ENCODE results near the gene HSPA12B. TPM values are rescaled to one million over a fixed set of nuclear protein-coding genes. Genes with fewer than 3 reads are reported as not detected.

HSPA12B gene
- total RNA-seq, 1 experiment from 2014 or later, result 6.3 TPM

- Mint-ChIP-seq H3K9me3 (peaks cover 4% of the 10 kb centered on the region; the same call in 1 of the 2 replicates), H3K27me3 (ENCODE audit: low read depth) (peaks cover 15% of the 10 kb centered on the region), H3K4me3 (no peak overlapping the region), H3K27ac (no peak overlapping the region), H3K36me3 (no peaks in the 10 kb centered on the region), H3K4me1 (peaks cover 30% of the 10 kb centered on the region)
- POLR2A ChIA-PET, result no interaction called here
- ATAC-seq (peak; percentile 17), DNase-seq (ENCODE audit: low spot score) (no peak)
- TF ChIP-seq IRF1 (CRISPR knock-in tag; IDR thresholded peaks at IDR 0.05), result no peak
- TF ChIP-seq NFATC4 (CRISPR knock-in tag; IDR thresholded peaks at IDR 0.05), result no peak
- no peak for TF ChIP-seq MXD4 (CRISPR knock-in tag; IDR thresholded peaks at IDR 0.05; ENCODE audit: borderline replicate concordance)
- TF ChIP-seq JAZF1 (CRISPR knock-in tag; IDR thresholded peaks at IDR 0.05), result no peak
- no peak for TF ChIP-seq FOXP1 (CRISPR knock-in tag; IDR thresholded peaks at IDR 0.05; ENCODE audit: borderline replicate concordance)
- no peak for TF ChIP-seq SMAD4 (CRISPR knock-in tag; IDR thresholded peaks at IDR 0.05)
- no peak for TF ChIP-seq CREB1 (CRISPR knock-in tag; IDR thresholded peaks at IDR 0.05)
- TF ChIP-seq NR2C2 (CRISPR knock-in tag; IDR thresholded peaks at IDR 0.05), result no peak
- no peak for TF ChIP-seq NR1H2 (CRISPR knock-in tag; IDR thresholded peaks at IDR 0.05)
- no peak for TF ChIP-seq TEAD4 (CRISPR knock-in tag; IDR thresholded peaks at IDR 0.05)
- CTCF ChIA-PET, result interaction anchor here (1.0 to 2.8 kb wide), 16 partner anchors 9 to 99 kb away, joined by 3 to 30 read pairs (median 6); partner anchors contain the start of genes CENPB and HSPA12B
Observed at GRCh38 chr20:3686867-3687321, 45.6 kb upstream of the HSPA12B start.

DNA sequence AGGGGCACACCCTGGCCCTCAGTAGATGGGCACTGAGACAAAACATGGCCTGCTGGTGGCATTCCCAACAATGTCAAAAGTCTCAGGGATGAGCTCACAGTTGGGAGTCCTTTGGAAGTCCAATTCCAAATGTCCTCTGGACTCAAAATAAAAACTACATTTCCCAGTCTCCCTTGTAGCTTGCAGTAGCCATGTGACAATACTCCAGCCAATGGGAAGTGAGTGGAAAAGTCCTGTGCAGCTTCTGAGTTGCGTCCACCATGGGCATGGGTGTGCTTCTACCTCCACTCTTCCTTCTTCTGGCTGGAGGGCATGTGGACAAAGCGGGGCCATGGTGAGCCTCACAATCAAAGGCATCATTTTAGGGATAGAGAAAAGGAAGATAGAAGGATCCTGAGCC is 44.8 kb upstream of the HSPA12B start:
- ATAC-seq (peak; percentile 67), DNase-seq (ENCODE audit: low spot score) (no peak)
- Mint-ChIP-seq H3K4me1 (peaks cover 28% of the 10 kb centered on the region), H3K36me3 (no peaks in the 10 kb centered on the region), H3K27ac (no peak overlapping the region), H3K27me3 (ENCODE audit: low read depth) (peaks cover 11% of the 10 kb centered on the region), H3K4me3 (no peak overlapping the region), H3K9me3 (peaks cover 4% of the 10 kb centered on the region; the same call in 1 of the 2 replicates)
- TF ChIP-seq NFYB (CRISPR knock-in tag; conservative IDR thresholded peaks at IDR 0.05; ENCODE audit: low read depth), result peak; percentile 98
- TF ChIP-seq, protein P1, sequence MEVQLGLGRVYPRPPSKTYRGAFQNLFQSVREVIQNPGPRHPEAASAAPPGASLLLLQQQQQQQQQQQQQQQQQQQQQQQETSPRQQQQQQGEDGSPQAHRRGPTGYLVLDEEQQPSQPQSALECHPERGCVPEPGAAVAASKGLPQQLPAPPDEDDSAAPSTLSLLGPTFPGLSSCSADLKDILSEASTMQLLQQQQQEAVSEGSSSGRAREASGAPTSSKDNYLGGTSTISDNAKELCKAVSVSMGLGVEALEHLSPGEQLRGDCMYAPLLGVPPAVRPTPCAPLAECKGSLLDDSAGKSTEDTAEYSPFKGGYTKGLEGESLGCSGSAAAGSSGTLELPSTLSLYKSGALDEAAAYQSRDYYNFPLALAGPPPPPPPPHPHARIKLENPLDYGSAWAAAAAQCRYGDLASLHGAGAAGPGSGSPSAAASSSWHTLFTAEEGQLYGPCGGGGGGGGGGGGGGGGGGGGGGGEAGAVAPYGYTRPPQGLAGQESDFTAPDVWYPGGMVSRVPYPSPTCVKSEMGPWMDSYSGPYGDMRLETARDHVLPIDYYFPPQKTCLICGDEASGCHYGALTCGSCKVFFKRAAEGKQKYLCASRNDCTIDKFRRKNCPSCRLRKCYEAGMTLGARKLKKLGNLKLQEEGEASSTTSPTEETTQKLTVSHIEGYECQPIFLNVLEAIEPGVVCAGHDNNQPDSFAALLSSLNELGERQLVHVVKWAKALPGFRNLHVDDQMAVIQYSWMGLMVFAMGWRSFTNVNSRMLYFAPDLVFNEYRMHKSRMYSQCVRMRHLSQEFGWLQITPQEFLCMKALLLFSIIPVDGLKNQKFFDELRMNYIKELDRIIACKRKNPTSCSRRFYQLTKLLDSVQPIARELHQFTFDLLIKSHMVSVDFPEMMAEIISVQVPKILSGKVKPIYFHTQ (CRISPR knock-in tag; IDR thresholded peaks at IDR 0.05), result no peak
- TF ChIP-seq HMGA2 (CRISPR knock-in tag; IDR thresholded peaks at IDR 0.05), result no peak
- TF ChIP-seq ZNF396 (CRISPR knock-in tag; IDR thresholded peaks at IDR 0.05; ENCODE audit: borderline replicate concordance), result no peak
- TF ChIP-seq, protein P2, sequence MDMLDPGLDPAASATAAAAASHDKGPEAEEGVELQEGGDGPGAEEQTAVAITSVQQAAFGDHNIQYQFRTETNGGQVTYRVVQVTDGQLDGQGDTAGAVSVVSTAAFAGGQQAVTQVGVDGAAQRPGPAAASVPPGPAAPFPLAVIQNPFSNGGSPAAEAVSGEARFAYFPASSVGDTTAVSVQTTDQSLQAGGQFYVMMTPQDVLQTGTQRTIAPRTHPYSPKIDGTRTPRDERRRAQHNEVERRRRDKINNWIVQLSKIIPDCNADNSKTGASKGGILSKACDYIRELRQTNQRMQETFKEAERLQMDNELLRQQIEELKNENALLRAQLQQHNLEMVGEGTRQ (CRISPR knock-in tag; IDR thresholded peaks at IDR 0.05), result peak; percentile 94
- no peak for TF ChIP-seq FOXJ3 (CRISPR knock-in tag; IDR thresholded peaks at IDR 0.05; ENCODE audit: borderline replicate concordance)
- no peak for TF ChIP-seq OVOL2 (CRISPR knock-in tag; IDR thresholded peaks at IDR 0.05; ENCODE audit: borderline replicate concordance)
- TF ChIP-seq MXD4 (CRISPR knock-in tag; IDR thresholded peaks at IDR 0.05; ENCODE audit: borderline replicate concordance), result no peak
- TF ChIP-seq, protein P3, sequence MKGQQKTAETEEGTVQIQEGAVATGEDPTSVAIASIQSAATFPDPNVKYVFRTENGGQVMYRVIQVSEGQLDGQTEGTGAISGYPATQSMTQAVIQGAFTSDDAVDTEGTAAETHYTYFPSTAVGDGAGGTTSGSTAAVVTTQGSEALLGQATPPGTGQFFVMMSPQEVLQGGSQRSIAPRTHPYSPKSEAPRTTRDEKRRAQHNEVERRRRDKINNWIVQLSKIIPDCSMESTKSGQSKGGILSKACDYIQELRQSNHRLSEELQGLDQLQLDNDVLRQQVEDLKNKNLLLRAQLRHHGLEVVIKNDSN (CRISPR knock-in tag; IDR thresholded peaks at IDR 0.05), result peak; percentile 93
- CTCF ChIA-PET, result interaction anchor here (0.9 to 2.8 kb wide), 19 partner anchors 9 to 124 kb away, joined by 3 to 30 read pairs (median 6); partner anchors contain the start of genes CENPB, HSPA12B and SPEF1
- POLR2A ChIA-PET, result no interaction called here

- no peak overlapping the region for H3K4me3 Mint-ChIP-seq
- CTCF ChIA-PET, result interaction anchor here (1.0 to 3.1 kb wide), 2 partner anchors 10 to 21 kb away, joined by 3 to 15 read pairs; no protein-coding TSS in a partner anchor
- no peak for TF ChIP-seq ZNF232 (CRISPR knock-in tag; IDR thresholded peaks at IDR 0.05)
- no peak for TF ChIP-seq E2F1 (CRISPR knock-in tag; IDR thresholded peaks at IDR 0.05)
- TF ChIP-seq NFYB (CRISPR knock-in tag; conservative IDR thresholded peaks at IDR 0.05; ENCODE audit: low read depth), result no peak
- TF ChIP-seq JAZF1 (CRISPR knock-in tag; IDR thresholded peaks at IDR 0.05), result no peak
- no peak for TF ChIP-seq IRF1 (CRISPR knock-in tag; IDR thresholded peaks at IDR 0.05)
- DNase-seq (ENCODE audit: low spot score) (no peak), ATAC-seq (no peak)
- H3K36me3 Mint-ChIP-seq, result no peaks in the 10 kb centered on the region
- peaks cover 4% of the 10 kb centered on the region; the same call in 1 of the 2 replicates for H3K9me3 Mint-ChIP-seq
- H3K27ac Mint-ChIP-seq, result no peak overlapping the region
- no peaks in the 10 kb centered on the region for H3K27me3 Mint-ChIP-seq (ENCODE audit: low read depth)
- H3K4me1 Mint-ChIP-seq, result peaks cover 15% of the 10 kb centered on the region
- POLR2A ChIA-PET, result no interaction called here
Observed at GRCh38 chr20:3689978-3690377, 42.5 kb upstream of the HSPA12B start.
